ENCODE results near the gene FRRS1. TPM values are rescaled to one million over a fixed set of nuclear protein-coding genes. Genes with fewer than 3 reads are reported as not detected.

FRRS1 gene
- polyA plus RNA-seq, 1 donor (not counting 4 experiments of a cell fraction or from before 2014, with no cell fraction given) = 11.2 TPM

DNA sequence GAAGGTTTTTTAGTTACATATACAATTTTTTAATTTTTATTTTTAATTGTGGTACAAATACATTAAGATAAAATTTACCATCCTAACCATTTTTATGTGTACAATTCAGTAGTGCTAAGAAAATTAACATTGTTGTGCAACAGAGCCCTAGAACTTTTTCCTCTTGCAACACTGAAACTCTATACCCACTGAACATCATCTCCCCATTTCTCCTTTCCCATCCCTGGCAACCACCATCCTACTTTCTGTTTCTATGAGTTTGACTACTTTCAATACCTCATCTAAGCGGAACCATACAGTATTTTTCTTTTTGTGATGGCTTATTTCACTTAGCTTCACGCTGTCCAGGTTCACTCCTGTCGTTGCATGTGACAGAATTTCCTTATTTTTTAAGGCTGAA, 66.4 kb downstream of the FRRS1 start:
- DNase-seq (ENCODE audit: low read depth, low spot score) (no peak), FAIRE-seq (no peak)
- H3K36me3 ChIP-seq (ENCODE audit: control insufficient read depth in 2 of 2, extremely low read depth in 1 of 2, insufficient read depth in 2 of 2, low read length in 2 of 2) = peaks cover 0 to under 1% of the 10 kb centered on the region in 2 experiments
- no peaks in the 10 kb centered on the region for H3K9me1 ChIP-seq (ENCODE audit: control insufficient read depth, extremely low read depth, insufficient read depth, low read length)
- H3K9ac ChIP-seq (ENCODE audit: control insufficient read depth, extremely low read depth, insufficient read depth, low read length) = no peak overlapping the region
- no peak overlapping the region for H3K27ac ChIP-seq (ENCODE audit: control insufficient read depth, insufficient read depth, low read length)
- dilution Hi-C loops (cut with MboI; ENCODE audit: extremely low pct_ligation_motif_present, low sequenced_read_pairs) = no loop called here
- H2AFZ ChIP-seq (ENCODE audit: control insufficient read depth, low read length) = no peak overlapping the region
- H3K9me3 ChIP-seq (ENCODE audit: control insufficient read depth, low read depth, low read length) = no peaks in the 10 kb centered on the region
- no peak overlapping the region for H3K4me2 ChIP-seq (ENCODE audit: control insufficient read depth, extremely low read depth, insufficient read depth, low read depth, low read length)
- no peaks in the 10 kb centered on the region for H3K27me3 ChIP-seq (ENCODE audit: control insufficient read depth, extremely low read depth, insufficient read depth, low read length)
- no peaks in the 10 kb centered on the region for H4K20me1 ChIP-seq (ENCODE audit: control insufficient read depth, extremely low read depth, insufficient read depth, low read length)
- TF ChIP-seq EZH2 (IDR thresholded peaks at IDR 0.05; ENCODE audit: low read length) = no peak
- TF ChIP-seq, protein P1, sequence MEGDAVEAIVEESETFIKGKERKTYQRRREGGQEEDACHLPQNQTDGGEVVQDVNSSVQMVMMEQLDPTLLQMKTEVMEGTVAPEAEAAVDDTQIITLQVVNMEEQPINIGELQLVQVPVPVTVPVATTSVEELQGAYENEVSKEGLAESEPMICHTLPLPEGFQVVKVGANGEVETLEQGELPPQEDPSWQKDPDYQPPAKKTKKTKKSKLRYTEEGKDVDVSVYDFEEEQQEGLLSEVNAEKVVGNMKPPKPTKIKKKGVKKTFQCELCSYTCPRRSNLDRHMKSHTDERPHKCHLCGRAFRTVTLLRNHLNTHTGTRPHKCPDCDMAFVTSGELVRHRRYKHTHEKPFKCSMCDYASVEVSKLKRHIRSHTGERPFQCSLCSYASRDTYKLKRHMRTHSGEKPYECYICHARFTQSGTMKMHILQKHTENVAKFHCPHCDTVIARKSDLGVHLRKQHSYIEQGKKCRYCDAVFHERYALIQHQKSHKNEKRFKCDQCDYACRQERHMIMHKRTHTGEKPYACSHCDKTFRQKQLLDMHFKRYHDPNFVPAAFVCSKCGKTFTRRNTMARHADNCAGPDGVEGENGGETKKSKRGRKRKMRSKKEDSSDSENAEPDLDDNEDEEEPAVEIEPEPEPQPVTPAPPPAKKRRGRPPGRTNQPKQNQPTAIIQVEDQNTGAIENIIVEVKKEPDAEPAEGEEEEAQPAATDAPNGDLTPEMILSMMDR (optimal IDR thresholded peaks at IDR 0.05 in 1 of 3, IDR thresholded peaks at IDR 0.05 in 1 of 3, conservative IDR thresholded peaks at IDR 0.05 in 1 of 3; ENCODE audit: extremely low read depth in 1 of 3, insufficient read depth in 2 of 3, low read length in 3 of 3) = no peak
- no peaks in the 10 kb centered on the region for H3K79me2 ChIP-seq (ENCODE audit: control insufficient read depth, insufficient read depth, low read length)
- H3K4me1 ChIP-seq (ENCODE audit: control insufficient read depth, extremely low read depth, insufficient read depth, low read length) = no peaks in the 10 kb centered on the region
- H3K4me3 ChIP-seq (ENCODE audit: control insufficient read depth in 2 of 3, extremely low read depth in 1 of 3, insufficient read depth in 2 of 3, low read depth in 1 of 3, low read length in 3 of 3) = no peak overlapping the region

DNA sequence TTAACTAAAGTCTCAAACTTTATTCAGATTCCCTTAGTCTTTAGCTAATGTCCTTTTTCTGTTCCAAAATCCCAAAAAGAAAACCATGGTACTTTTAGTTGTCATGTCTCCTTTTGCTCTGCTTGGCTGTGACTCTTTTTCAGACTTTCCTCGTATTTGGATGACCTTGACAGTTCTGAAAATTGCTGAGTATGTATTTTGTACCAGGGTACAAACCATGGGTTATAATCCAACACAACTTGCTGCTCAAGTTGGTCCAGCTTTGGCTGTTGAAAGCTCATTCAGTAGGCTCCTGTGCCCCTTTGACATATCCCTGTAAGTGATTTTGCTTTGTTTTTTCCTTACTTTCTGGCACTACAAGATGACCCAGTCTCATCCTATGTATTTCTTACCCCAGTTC, 68.9 kb downstream of the FRRS1 start:
- H2AFZ ChIP-seq (ENCODE audit: control insufficient read depth, low read length) = no peak overlapping the region
- H3K9me3 ChIP-seq (ENCODE audit: control insufficient read depth, low read depth, low read length) = no peaks in the 10 kb centered on the region
- H3K4me2 ChIP-seq (ENCODE audit: control insufficient read depth, extremely low read depth, insufficient read depth, low read depth, low read length) = no peak overlapping the region
- H3K4me1 ChIP-seq (ENCODE audit: control insufficient read depth, extremely low read depth, insufficient read depth, low read length) = no peaks in the 10 kb centered on the region
- H3K9ac ChIP-seq (ENCODE audit: control insufficient read depth, extremely low read depth, insufficient read depth, low read length) = no peak overlapping the region
- no peak for TF ChIP-seq EZH2 (IDR thresholded peaks at IDR 0.05; ENCODE audit: low read length)
- DNase-seq (ENCODE audit: low read depth, low spot score) (no peak), FAIRE-seq (no peak)
- H3K9me1 ChIP-seq (ENCODE audit: control insufficient read depth, extremely low read depth, insufficient read depth, low read length) = no peaks in the 10 kb centered on the region
- H3K4me3 ChIP-seq (ENCODE audit: control insufficient read depth in 2 of 3, extremely low read depth in 1 of 3, insufficient read depth in 2 of 3, low read depth in 1 of 3, low read length in 3 of 3) = no peak overlapping the region
- H3K36me3 ChIP-seq (ENCODE audit: control insufficient read depth in 2 of 2, extremely low read depth in 1 of 2, insufficient read depth in 2 of 2, low read length in 2 of 2) = no peaks in the 10 kb centered on the region
- no peaks in the 10 kb centered on the region for H3K79me2 ChIP-seq (ENCODE audit: control insufficient read depth, insufficient read depth, low read length)
- H4K20me1 ChIP-seq (ENCODE audit: control insufficient read depth, extremely low read depth, insufficient read depth, low read length) = no peaks in the 10 kb centered on the region
- H3K27ac ChIP-seq (ENCODE audit: control insufficient read depth, insufficient read depth, low read length) = no peak overlapping the region
- dilution Hi-C loops (cut with MboI; ENCODE audit: extremely low pct_ligation_motif_present, low sequenced_read_pairs) = no loop called here
- H3K27me3 ChIP-seq (ENCODE audit: control insufficient read depth, extremely low read depth, insufficient read depth, low read length) = no peaks in the 10 kb centered on the region

DNA sequence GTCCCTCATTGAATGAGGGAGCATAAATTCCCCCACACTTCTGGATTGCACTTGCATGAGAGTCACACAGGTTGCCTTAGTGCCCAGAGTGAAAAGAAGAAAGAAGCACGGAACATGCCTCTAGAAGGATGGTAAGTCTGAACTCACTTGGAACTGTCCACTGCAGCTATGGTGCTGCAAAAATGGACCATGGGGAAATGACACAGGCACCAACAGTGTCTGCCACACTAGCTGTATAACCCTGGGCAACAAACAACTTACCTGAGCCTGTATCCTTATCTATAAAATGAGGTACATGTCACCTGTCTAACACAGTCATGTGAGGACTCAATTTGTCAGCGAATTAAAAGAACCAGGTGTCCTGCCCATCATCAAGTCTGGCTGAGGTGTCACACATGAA, 69.8 kb downstream of the FRRS1 start:
- no peak overlapping the region for H3K9ac ChIP-seq (ENCODE audit: control insufficient read depth, extremely low read depth, insufficient read depth, low read length)
- H3K79me2 ChIP-seq (ENCODE audit: control insufficient read depth, insufficient read depth, low read length) = no peaks in the 10 kb centered on the region
- H3K27ac ChIP-seq (ENCODE audit: control insufficient read depth, insufficient read depth, low read length) = no peak overlapping the region
- H3K4me3 ChIP-seq (ENCODE audit: control insufficient read depth in 2 of 3, extremely low read depth in 1 of 3, insufficient read depth in 2 of 3, low read depth in 1 of 3, low read length in 3 of 3) = no peak overlapping the region
- no peaks in the 10 kb centered on the region for H3K4me1 ChIP-seq (ENCODE audit: control insufficient read depth, extremely low read depth, insufficient read depth, low read length)
- no peak for DNase-seq (ENCODE audit: low read depth, low spot score)
- no peaks in the 10 kb centered on the region for H3K36me3 ChIP-seq (ENCODE audit: control insufficient read depth in 2 of 2, extremely low read depth in 1 of 2, insufficient read depth in 2 of 2, low read length in 2 of 2)
- H3K9me3 ChIP-seq (ENCODE audit: control insufficient read depth, low read depth, low read length) = no peaks in the 10 kb centered on the region
- no peak overlapping the region for H2AFZ ChIP-seq (ENCODE audit: control insufficient read depth, low read length)
- H3K27me3 ChIP-seq (ENCODE audit: control insufficient read depth, extremely low read depth, insufficient read depth, low read length) = no peaks in the 10 kb centered on the region
- dilution Hi-C loops (cut with MboI; ENCODE audit: extremely low pct_ligation_motif_present, low sequenced_read_pairs) = no loop called here
- H4K20me1 ChIP-seq (ENCODE audit: control insufficient read depth, extremely low read depth, insufficient read depth, low read length) = no peaks in the 10 kb centered on the region
- no peak for FAIRE-seq
- TF ChIP-seq EZH2 (IDR thresholded peaks at IDR 0.05; ENCODE audit: low read length) = no peak
- TF ChIP-seq, protein P1 (optimal IDR thresholded peaks at IDR 0.05 in 1 of 3, IDR thresholded peaks at IDR 0.05 in 1 of 3, conservative IDR thresholded peaks at IDR 0.05 in 1 of 3; ENCODE audit: extremely low read depth in 1 of 3, insufficient read depth in 2 of 3, low read length in 3 of 3) = no peak
- H3K4me2 ChIP-seq (ENCODE audit: control insufficient read depth, extremely low read depth, insufficient read depth, low read depth, low read length) = no peak overlapping the region
- no peaks in the 10 kb centered on the region for H3K9me1 ChIP-seq (ENCODE audit: control insufficient read depth, extremely low read depth, insufficient read depth, low read length)
